Gastroesophageal sphincter (tissue), 4 donors: ENCODE results near the gene ETFDH. TPM values are rescaled to one million over a fixed set of nuclear protein-coding genes. Genes with fewer than 3 reads are reported as not detected.
"Not testable (repeated sequence)": the region's sequence is repeated elsewhere in the genome, so short reads cannot be mapped to it uniquely, and the experiment has no call there.

Experiments
- ATAC-seq: fragments of 150-250 bp; one replicate; pipeline ENCODE4 v1.9.1; 2016; ENCODE audit warnings: mild to moderate bottlenecking, moderate library complexity
- H3K27ac ChIP-seq, 4 donors: fragments of 200-600 bp; sonication (generic) in 3 of 4; 1 replicate in 3 of 4; 2 replicates in 1 of 4; pipeline ENCODE4 v1.5.1; 2016 to 2019
- H3K27me3 ChIP-seq: fragments of 200-600 bp; sonication (generic); one replicate; pipeline ENCODE4 v1.5.1; 2019
- H3K36me3 ChIP-seq, 2 donors: fragments of 200-600 bp; sonication (generic); one replicate each; pipeline ENCODE4 v1.5.1; 2019; ENCODE audit warnings: control low read depth in 1 of 2
- H3K4me1 ChIP-seq, 3 donors: fragments of 200-600 bp; sonication (generic); 1 replicate in 2 of 3; 2 replicates in 1 of 3; pipeline ENCODE4 v1.5.1; 2016 to 2019; ENCODE audit warnings: control low read depth in 2 of 3
- H3K4me3 ChIP-seq, 2 donors: fragments of 200-600 bp; sonication (generic); one replicate each; pipeline ENCODE4 v1.5.1; 2019; ENCODE audit warnings: mild to moderate bottlenecking in 1 of 2, moderate library complexity in 1 of 2
- H3K9me3 ChIP-seq, 3 donors: fragments of 200-600 bp; sonication (generic); one replicate each; pipeline ENCODE4 v1.5.1; 2017 to 2019; ENCODE audit warnings: control low read depth in 2 of 3
- CTCF ChIP-seq, 4 experiments: fragments of 200-600 bp in 2 of 4; fragments of 450-650 bp in 2 of 4; sonication (generic) in 1 of 4; IDR thresholded peaks; one replicate each; pipeline ENCODE4 v1.5.1; 2017 to 2019; ENCODE audit warnings: antibody characterized with exemption in 4 of 4, mild to moderate bottlenecking in 2 of 4, moderate library complexity in 2 of 4
- EP300 ChIP-seq: sonication (generic); formaldehyde crosslinking; IDR thresholded peaks from one replicate; pipeline ENCODE4 v1.6.1; 2017; ENCODE audit warnings: antibody characterized with exemption, mild to moderate bottlenecking
- POLR2A ChIP-seq, 2 donors: fragments of 450-650 bp; IDR thresholded peaks; one replicate each; pipeline ENCODE4 v1.6.1; 2017; ENCODE audit warnings: antibody characterized with exemption in 2 of 2, mild to moderate bottlenecking in 2 of 2, moderate library complexity in 1 of 2
- POLR2AphosphoS5 ChIP-seq: sonication (generic); formaldehyde crosslinking; IDR thresholded peaks from one replicate; pipeline ENCODE4 v1.6.1; 2017; ENCODE audit warnings: antibody characterized with exemption
- WGBS, 2 donors: methylation state at CpG; one replicate each; pipeline ENCODE4 v1.1.5; 2018; ENCODE audit warnings: low coverage in 1 of 2; 5-methylcytosine and 5-hydroxymethylcytosine counted together
- total RNA-seq, 4 donors: library from RNA; depleted of rRNA; stranded (reverse); fragments of >200 nt; gene quantifications; one replicate each; pipeline ENCODE4 v1.1.0, GENCODE V29; 2016

The ETFDH gene
- total RNA-seq, 4 donors from 2014 or later = 32.0 to 46.7 (median 38.9) TPM

- Histone ChIP-seq H3K9me3 (no peaks in the 10 kb centered on the region), H3K27ac (no peak overlapping the region), H3K4me1 (no peaks in the 10 kb centered on the region), H3K4me3 (no peak overlapping the region), H3K27me3 (no peaks in the 10 kb centered on the region), H3K36me3 (no peaks in the 10 kb centered on the region)
- TF ChIP-seq POLR2A (IDR thresholded peaks at IDR 0.05) = no peak
- no peak for TF ChIP-seq POLR2AphosphoS5
- TF ChIP-seq CTCF (IDR thresholded peaks at IDR 0.05) = peak; percentile 89 to 95 (median 92)
- TF ChIP-seq EP300 = no peak
- peak; percentile 86 for ATAC-seq
- WGBS, 2 donors = 13 to 18% methylated on average over 4 to 5 of the region's 5 CpGs
Measured at GRCh38 chr4:158729716-158730559, 57.8 kb downstream of the ETFDH start.

GRCh38 chr4:158738866-158739265, 66.8 kb downstream of the ETFDH start:
- no peak for ATAC-seq
- H3K27ac ChIP-seq = no peak overlapping the region

GRCh38 chr4:158739600-158739999, 67.5 kb downstream of the ETFDH start:
- no peak for ATAC-seq
- no peak for TF ChIP-seq POLR2AphosphoS5
- no peak for TF ChIP-seq POLR2A (IDR thresholded peaks at IDR 0.05)
- no peak for TF ChIP-seq CTCF (IDR thresholded peaks at IDR 0.05)
- no peak for TF ChIP-seq EP300
- H3K27me3 ChIP-seq = no peaks in the 10 kb centered on the region
- no peaks in the 10 kb centered on the region for H3K4me1 ChIP-seq
- H3K27ac ChIP-seq = no peak overlapping the region
- 85% methylated on average over 2 of the region's 2 CpGs; no CpG with 5 or more reads in 1 of the 2 donors for WGBS, 2 donors
- H3K9me3 ChIP-seq = no peaks in the 10 kb centered on the region
- no peak overlapping the region for H3K4me3 ChIP-seq
- H3K36me3 ChIP-seq = no peaks in the 10 kb centered on the region

More at GRCh38 chr4:158738866-158739265, 66.8 kb downstream of the ETFDH start:
- H3K9me3 ChIP-seq = no peaks in the 10 kb centered on the region
- H3K4me3 ChIP-seq = no peak overlapping the region
- H3K36me3 ChIP-seq = no peaks in the 10 kb centered on the region
- H3K27me3 ChIP-seq = no peaks in the 10 kb centered on the region
- no peaks in the 10 kb centered on the region for H3K4me1 ChIP-seq
- 94 to 97% methylated on average over 2 of the region's 2 CpGs for WGBS, 2 donors
- no peak for TF ChIP-seq POLR2AphosphoS5
- no peak for TF ChIP-seq CTCF (IDR thresholded peaks at IDR 0.05)
- TF ChIP-seq POLR2A (IDR thresholded peaks at IDR 0.05) = no peak
- no peak for TF ChIP-seq EP300

DNA sequence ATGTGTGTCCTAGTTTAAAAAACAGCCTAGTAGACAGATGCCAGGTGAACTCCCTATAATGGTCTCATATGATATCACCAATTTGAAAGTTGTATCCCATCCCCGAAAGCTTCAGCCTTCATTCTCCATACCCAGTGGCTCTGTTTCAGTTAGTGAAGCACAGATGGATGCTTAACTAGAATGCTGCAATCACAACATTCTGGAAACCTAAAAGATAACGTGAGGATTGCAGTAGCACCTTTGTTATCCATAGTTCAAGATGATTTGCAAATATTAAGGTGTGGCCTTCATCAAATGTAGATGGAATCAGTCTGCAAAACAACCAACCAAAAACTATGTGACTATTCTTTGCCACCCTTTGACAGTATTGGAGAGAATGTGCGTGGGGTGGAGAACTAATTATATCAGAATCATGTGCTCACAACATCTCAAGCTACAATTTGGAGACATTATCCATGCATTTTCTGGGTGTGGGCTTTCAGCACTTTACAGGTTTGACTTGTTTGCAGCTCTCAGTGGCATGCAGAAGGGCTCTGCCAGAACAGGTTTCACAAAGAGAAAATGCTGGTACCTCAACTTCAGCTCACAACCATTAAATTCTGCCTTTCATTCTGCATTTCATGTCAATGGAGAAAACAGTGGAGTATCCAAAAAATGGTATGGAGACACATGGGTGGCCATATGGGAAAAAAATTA, 69.4 kb downstream of the ETFDH start:
- ATAC-seq = no peak
- WGBS, 2 donors = 56 to 88% methylated on average over 2 to 3 of the region's 3 CpGs

GRCh38 chr4:158746537-158746936, 74.4 kb downstream of the ETFDH start:
- not testable (repeated sequence) for ATAC-seq, H3K27ac ChIP-seq

More for the DNA sequence above, 69.4 kb downstream of the ETFDH start:
- Histone ChIP-seq H3K4me1 (no peaks in the 10 kb centered on the region), H3K27ac (no peak overlapping the region), H3K36me3 (no peaks in the 10 kb centered on the region), H3K4me3 (no peak overlapping the region), H3K27me3 (no peaks in the 10 kb centered on the region), H3K9me3 (no peaks in the 10 kb centered on the region)
- TF ChIP-seq CTCF (IDR thresholded peaks at IDR 0.05) (no peak), POLR2AphosphoS5 (no peak), EP300 (no peak), POLR2A (IDR thresholded peaks at IDR 0.05) (no peak)

More at GRCh38 chr4:158746537-158746936, 74.4 kb downstream of the ETFDH start:
- not testable (repeated sequence) for H3K4me3 ChIP-seq, H3K9me3 ChIP-seq, H3K27me3 ChIP-seq, H3K4me1 ChIP-seq, H3K36me3 ChIP-seq
- WGBS, 2 donors = no CpG with 5 or more reads among the region's 31 CpGs
